ENCODE measurements around the gene ESRRB. TPM values are rescaled to one million over a fixed set of nuclear protein-coding genes. Genes with fewer than 3 reads are reported as not detected.

Gene ESRRB
- total RNA-seq, 1 donor from 2014 or later, result not detected

GRCh38 chr14:76489667-76490066 lies 113.7 kb downstream of the ESRRB start:
- no peak for DNase-seq
- no peaks in the 10 kb centered on the region for H3K9me3 ChIP-seq
- no peak for ATAC-seq

DNA sequence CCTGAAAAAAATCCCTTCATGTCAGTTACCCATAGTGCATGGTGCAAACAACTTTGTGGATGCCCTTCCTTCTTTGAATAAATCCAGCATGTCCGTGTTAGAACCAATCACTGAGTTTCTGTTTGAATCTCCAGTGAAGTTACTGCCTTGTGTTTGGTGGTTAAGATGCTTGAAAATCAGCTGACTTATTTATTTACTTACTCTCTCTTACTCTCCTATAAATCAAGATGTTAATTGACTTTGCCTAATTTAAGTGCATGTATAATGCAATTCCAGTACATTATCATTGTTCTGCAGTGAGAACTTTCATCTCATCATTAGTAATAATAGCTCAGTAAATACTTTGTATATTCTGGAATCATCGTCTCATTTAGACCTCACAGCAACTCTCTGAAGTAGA lies 114.2 kb downstream of the ESRRB start:
- TF ChIP-seq CTCF (IDR thresholded peaks at IDR 0.05), result no peak
- no peak for ATAC-seq
- H3K27ac ChIP-seq, result no peak overlapping the region
- intact Hi-C loops (cut with DNase I), result no loop called here
- no peaks in the 10 kb centered on the region for H3K4me1 ChIP-seq
- H3K36me3 ChIP-seq, result no peaks in the 10 kb centered on the region
- no peak overlapping the region for H3K4me3 ChIP-seq
- H3K9me3 ChIP-seq, result no peaks in the 10 kb centered on the region
- H3K27me3 ChIP-seq (ENCODE audit: low read depth), result no peaks in the 10 kb centered on the region
- DNase-seq, result no peak

More at GRCh38 chr14:76489667-76490066, 113.7 kb downstream of the ESRRB start:
- Histone ChIP-seq H3K27me3 (ENCODE audit: low read depth) (no peaks in the 10 kb centered on the region), H3K4me3 (no peak overlapping the region), H3K27ac (no peak overlapping the region), H3K4me1 (no peaks in the 10 kb centered on the region), H3K36me3 (no peaks in the 10 kb centered on the region)
- intact Hi-C loops (cut with DNase I), result no loop called here
- no peak for TF ChIP-seq CTCF (IDR thresholded peaks at IDR 0.05)

- no peaks in the 10 kb centered on the region for H3K9me3 ChIP-seq
- H3K27ac ChIP-seq, result no peak overlapping the region
- ATAC-seq, result no peak
- no peaks in the 10 kb centered on the region for H3K4me1 ChIP-seq
- no peak overlapping the region for H3K4me3 ChIP-seq
- DNase-seq, result no peak
- H3K27me3 ChIP-seq (ENCODE audit: low read depth), result no peaks in the 10 kb centered on the region
- H3K36me3 ChIP-seq, result no peaks in the 10 kb centered on the region
- no peak for TF ChIP-seq CTCF (IDR thresholded peaks at IDR 0.05)
- intact Hi-C loops (cut with DNase I), result no loop called here
These were observed 114.8 kb downstream of the ESRRB start for GRCh38 chr14:76490735-76491134.

DNA sequence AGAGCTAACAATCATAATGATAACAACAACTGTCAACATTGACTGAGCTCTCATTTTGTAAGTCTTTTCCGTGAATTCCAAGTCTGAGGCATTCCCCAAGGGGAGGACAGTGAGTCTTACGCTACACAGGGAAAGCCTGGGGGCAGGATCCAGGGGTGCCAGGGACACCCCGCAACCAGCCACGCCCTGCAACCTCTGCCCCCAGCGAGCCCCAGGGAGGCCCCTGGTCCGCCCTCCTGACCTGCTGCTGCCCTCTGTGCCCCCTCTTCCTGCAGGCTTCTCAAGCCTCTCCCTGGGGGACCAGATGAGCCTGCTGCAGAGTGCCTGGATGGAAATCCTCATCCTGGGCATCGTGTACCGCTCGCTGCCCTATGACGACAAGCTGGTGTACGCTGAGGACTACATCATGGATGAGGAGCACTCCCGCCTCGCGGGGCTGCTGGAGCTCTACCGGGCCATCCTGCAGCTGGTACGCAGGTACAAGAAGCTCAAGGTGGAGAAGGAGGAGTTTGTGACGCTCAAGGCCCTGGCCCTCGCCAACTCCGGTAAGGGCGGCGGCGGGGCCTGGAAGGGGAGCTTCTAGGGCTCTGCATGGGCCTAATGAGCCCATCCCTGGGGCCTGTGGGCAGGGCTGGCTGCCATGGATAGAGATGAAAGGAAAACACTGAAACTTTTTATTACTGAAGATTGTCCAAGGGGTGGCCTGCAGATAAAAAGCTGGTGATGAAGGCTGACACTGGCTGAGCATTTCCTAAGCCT lies 115.4 kb downstream of the ESRRB start:
- ATAC-seq, result no peak
- intact Hi-C loops (cut with DNase I), result no loop called here
- Histone ChIP-seq H3K4me1 (no peaks in the 10 kb centered on the region), H3K4me3 (no peak overlapping the region), H3K36me3 (no peaks in the 10 kb centered on the region), H3K9me3 (no peaks in the 10 kb centered on the region), H3K27ac (no peak overlapping the region), H3K27me3 (ENCODE audit: low read depth) (no peaks in the 10 kb centered on the region)
- no peak for DNase-seq
- TF ChIP-seq CTCF (IDR thresholded peaks at IDR 0.05), result no peak

GRCh38 chr14:76495983-76496382 lies 120.0 kb downstream of the ESRRB start:
- intact Hi-C loops (cut with DNase I), result no loop called here
- ATAC-seq (no peak), DNase-seq (no peak)
- no peaks in the 10 kb centered on the region for H3K27me3 ChIP-seq (ENCODE audit: low read depth)
- no peak overlapping the region for H3K27ac ChIP-seq
- H3K4me1 ChIP-seq, result no peaks in the 10 kb centered on the region
- no peaks in the 10 kb centered on the region for H3K36me3 ChIP-seq
- no peak for TF ChIP-seq CTCF (IDR thresholded peaks at IDR 0.05)
- no peak overlapping the region for H3K4me3 ChIP-seq
- no peaks in the 10 kb centered on the region for H3K9me3 ChIP-seq
